ENCODE measurements around the gene SRMS.

Gene SRMS

GRCh38 chr20:63525971-63526370 lies 21.6 kb downstream of the SRMS start:
- H2AFZ ChIP-seq (ENCODE audit: low read length) = no peak overlapping the region
- peaks cover 20% of the 10 kb centered on the region for H3K79me1 ChIP-seq (ENCODE audit: low read depth, low read length)
- no CpG with 5 or more reads among the region's 2 CpGs for WGBS, 2 donors (ENCODE audit: extremely low coverage in 2 of 2, insufficient read length in 2 of 2, insufficient replicate concordance in 1 of 2)
- H2BK15ac ChIP-seq (ENCODE audit: low read length) = no peak overlapping the region
- H4K8ac ChIP-seq (ENCODE audit: low read depth, low read length) = no peak overlapping the region
- no peak overlapping the region for H3K4me2 ChIP-seq (ENCODE audit: insufficient read depth, low read length, poor library complexity, severe bottlenecking)
- H3K9ac ChIP-seq (ENCODE audit: low read depth, low read length, poor library complexity) = no peak overlapping the region
- H4K91ac ChIP-seq (ENCODE audit: low read depth, low read length, poor library complexity) = no peak overlapping the region
- no peak overlapping the region for H2BK120ac ChIP-seq (ENCODE audit: low read depth, low read length)
- H3K4ac ChIP-seq (ENCODE audit: low read length) = no peak overlapping the region
- no peaks in the 10 kb centered on the region for H3K27me3 ChIP-seq (ENCODE audit: control insufficient read depth in 3 of 3, insufficient read depth in 3 of 3, low read depth in 1 of 3, low read length in 3 of 3)
- no peak overlapping the region for H2AK5ac ChIP-seq (ENCODE audit: low read depth, low read length)
- peaks cover 10 to 12% of the 10 kb centered on the region in 2 donors for H3K4me1 ChIP-seq (ENCODE audit: control insufficient read depth in 2 of 2, insufficient read depth in 1 of 2, low read depth in 1 of 2, low read length in 2 of 2)
- no peak overlapping the region for H3K18ac ChIP-seq (ENCODE audit: low read length)
- H3K27ac ChIP-seq (replicated peaks; ENCODE audit: low read length) = no peak overlapping the region
- H3K23ac ChIP-seq (ENCODE audit: low read depth, low read length, poor library complexity) = no peak overlapping the region
- H3K36me3 ChIP-seq (replicated peaks in 1 of 2; ENCODE audit: control insufficient read depth in 2 of 2, insufficient read depth in 2 of 2, low read length in 2 of 2) = peaks cover 20 to 28% of the 10 kb centered on the region in 2 donors
- no peak overlapping the region for H3K14ac ChIP-seq (ENCODE audit: low read length)
- no peak overlapping the region for H3K4me3 ChIP-seq (ENCODE audit: low read length in 2 of 2)
- no peak overlapping the region for H2BK5ac ChIP-seq (ENCODE audit: low read length)
- DNase-seq (ENCODE audit: low spot score) = no peak
- no peak overlapping the region for H2BK12ac ChIP-seq (ENCODE audit: low read length)
- H3K9me3 ChIP-seq (replicated peaks in 1 of 2; ENCODE audit: control insufficient read depth in 2 of 2, insufficient read depth in 1 of 2, low read depth in 1 of 2, low read length in 2 of 2) = peaks cover 12 to 20% of the 10 kb centered on the region in 2 donors

- Histone ChIP-seq H3K14ac (ENCODE audit: low read length) (no peak overlapping the region), H3K4me3 (ENCODE audit: low read length in 2 of 2) (no peak overlapping the region), H3K79me1 (ENCODE audit: low read depth, low read length) (peaks cover 21% of the 10 kb centered on the region), H2BK5ac (ENCODE audit: low read length) (no peak overlapping the region), H2BK15ac (ENCODE audit: low read length) (no peak overlapping the region), H3K9ac (ENCODE audit: low read depth, low read length, poor library complexity) (no peak overlapping the region), H3K4ac (ENCODE audit: low read length) (no peak overlapping the region), H3K4me1 (ENCODE audit: control insufficient read depth in 2 of 2, insufficient read depth in 1 of 2, low read depth in 1 of 2, low read length in 2 of 2) (peaks cover 7 to 10% of the 10 kb centered on the region in 2 donors), H3K9me3 (replicated peaks in 1 of 2; ENCODE audit: control insufficient read depth in 2 of 2, insufficient read depth in 1 of 2, low read depth in 1 of 2, low read length in 2 of 2) (peaks cover 12 to 20% of the 10 kb centered on the region in 2 donors), H3K27me3 (ENCODE audit: control insufficient read depth in 3 of 3, insufficient read depth in 3 of 3, low read depth in 1 of 3, low read length in 3 of 3) (no peaks in the 10 kb centered on the region), H3K4me2 (ENCODE audit: insufficient read depth, low read length, poor library complexity, severe bottlenecking) (no peak overlapping the region), H3K18ac (ENCODE audit: low read length) (no peak overlapping the region), H4K91ac (ENCODE audit: low read depth, low read length, poor library complexity) (no peak overlapping the region), H3K27ac (replicated peaks; ENCODE audit: low read length) (no peak overlapping the region), H4K8ac (ENCODE audit: low read depth, low read length) (no peak overlapping the region), H3K23ac (ENCODE audit: low read depth, low read length, poor library complexity) (no peak overlapping the region), H2AFZ (ENCODE audit: low read length) (no peak overlapping the region), H2AK5ac (ENCODE audit: low read depth, low read length) (no peak overlapping the region), H2BK12ac (ENCODE audit: low read length) (no peak overlapping the region), H3K36me3 (replicated peaks in 1 of 2; ENCODE audit: control insufficient read depth in 2 of 2, insufficient read depth in 2 of 2, low read length in 2 of 2) (peaks cover 20 to 28% of the 10 kb centered on the region in 2 donors), H2BK120ac (ENCODE audit: low read depth, low read length) (no peak overlapping the region)
- WGBS, 2 donors (ENCODE audit: extremely low coverage in 2 of 2, insufficient read length in 2 of 2, insufficient replicate concordance in 1 of 2) = no CpG with 5 or more reads among the region's 3 CpGs
- no peak for DNase-seq (ENCODE audit: low spot score)
These were observed 22.4 kb downstream of the SRMS start for GRCh38 chr20:63525185-63525584.

- DNase-seq (ENCODE audit: low spot score) = no peak
- H2BK5ac ChIP-seq (ENCODE audit: low read length) = no peak overlapping the region
These were observed 24.5 kb downstream of the SRMS start for GRCh38 chr20:63522981-63523611.

GRCh38 chr20:63522091-63522868 lies 25.3 kb downstream of the SRMS start:
- H2AFZ ChIP-seq (ENCODE audit: low read length) = no peak overlapping the region
- H3K36me3 ChIP-seq (replicated peaks in 1 of 2; ENCODE audit: control insufficient read depth in 2 of 2, insufficient read depth in 2 of 2, low read length in 2 of 2) = peaks cover 19 to 45% of the 10 kb centered on the region in 2 donors
- no peak overlapping the region for H2BK15ac ChIP-seq (ENCODE audit: low read length)
- no peak for DNase-seq (ENCODE audit: low spot score)
- H3K4me1 ChIP-seq (ENCODE audit: control insufficient read depth in 2 of 2, insufficient read depth in 1 of 2, low read depth in 1 of 2, low read length in 2 of 2) = peaks cover 13 to 15% of the 10 kb centered on the region in 2 donors
- peak overlapping the region; percentile 28 for H2BK120ac ChIP-seq (ENCODE audit: low read depth, low read length)
- H3K23ac ChIP-seq (ENCODE audit: low read depth, low read length, poor library complexity) = peak overlapping the region; percentile 37
- H3K4ac ChIP-seq (ENCODE audit: low read length) = no peak overlapping the region
- peaks cover 0 to 3% (median 0%) of the 10 kb centered on the region in 3 experiments for H3K27me3 ChIP-seq (ENCODE audit: control insufficient read depth in 3 of 3, insufficient read depth in 3 of 3, low read depth in 1 of 3, low read length in 3 of 3)
- peaks cover 12 to 20% of the 10 kb centered on the region in 2 donors for H3K9me3 ChIP-seq (replicated peaks in 1 of 2; ENCODE audit: control insufficient read depth in 2 of 2, insufficient read depth in 1 of 2, low read depth in 1 of 2, low read length in 2 of 2)
- peak overlapping the region; percentile 83 for H3K18ac ChIP-seq (ENCODE audit: low read length)
- no peak overlapping the region for H2BK12ac ChIP-seq (ENCODE audit: low read length)
- peak overlapping the region; percentile 37 for H3K4me2 ChIP-seq (ENCODE audit: insufficient read depth, low read length, poor library complexity, severe bottlenecking)
- peak overlapping the region; percentile 97 for H2AK5ac ChIP-seq (ENCODE audit: low read depth, low read length)
- H2BK5ac ChIP-seq (ENCODE audit: low read length) = peak overlapping the region; percentile 71
- peak overlapping the region; percentile 8 to 99 for H3K4me3 ChIP-seq (ENCODE audit: low read length in 2 of 2)
- peaks cover 22% of the 10 kb centered on the region for H3K79me1 ChIP-seq (ENCODE audit: low read depth, low read length)
- no peak overlapping the region for H3K27ac ChIP-seq (replicated peaks; ENCODE audit: low read length)
- peak overlapping the region; percentile 63 for H3K9ac ChIP-seq (ENCODE audit: low read depth, low read length, poor library complexity)
- no peak overlapping the region for H4K91ac ChIP-seq (ENCODE audit: low read depth, low read length, poor library complexity)
- H4K8ac ChIP-seq (ENCODE audit: low read depth, low read length) = no peak overlapping the region
- H3K14ac ChIP-seq (ENCODE audit: low read length) = no peak overlapping the region
- WGBS, 2 donors (ENCODE audit: extremely low coverage in 2 of 2, insufficient read length in 2 of 2, insufficient replicate concordance in 1 of 2) = no CpG with 5 or more reads among the region's 13 CpGs

More at GRCh38 chr20:63522981-63523611, 24.5 kb downstream of the SRMS start:
- H2AK5ac ChIP-seq (ENCODE audit: low read depth, low read length) = no peak overlapping the region
- no peak overlapping the region for H3K4ac ChIP-seq (ENCODE audit: low read length)
- H3K36me3 ChIP-seq (replicated peaks in 1 of 2; ENCODE audit: control insufficient read depth in 2 of 2, insufficient read depth in 2 of 2, low read length in 2 of 2) = peaks cover 19 to 36% of the 10 kb centered on the region in 2 donors
- H3K9ac ChIP-seq (ENCODE audit: low read depth, low read length, poor library complexity) = no peak overlapping the region
- H3K4me1 ChIP-seq (ENCODE audit: control insufficient read depth in 2 of 2, insufficient read depth in 1 of 2, low read depth in 1 of 2, low read length in 2 of 2) = peaks cover 13 to 15% of the 10 kb centered on the region in 2 donors
- H2BK120ac ChIP-seq (ENCODE audit: low read depth, low read length) = no peak overlapping the region
- H2AFZ ChIP-seq (ENCODE audit: low read length) = no peak overlapping the region
- peak overlapping the region; percentile 36 to 99 for H3K4me3 ChIP-seq (ENCODE audit: low read length in 2 of 2)
- peak overlapping the region; percentile 91 for H3K14ac ChIP-seq (ENCODE audit: low read length)
- H3K18ac ChIP-seq (ENCODE audit: low read length) = no peak overlapping the region
- no peak overlapping the region for H3K4me2 ChIP-seq (ENCODE audit: insufficient read depth, low read length, poor library complexity, severe bottlenecking)
- no peak overlapping the region for H2BK12ac ChIP-seq (ENCODE audit: low read length)
- no peak overlapping the region for H4K91ac ChIP-seq (ENCODE audit: low read depth, low read length, poor library complexity)
- no CpG with 5 or more reads among the region's 11 CpGs for WGBS, 2 donors (ENCODE audit: extremely low coverage in 2 of 2, insufficient read length in 2 of 2, insufficient replicate concordance in 1 of 2)
- H2BK15ac ChIP-seq (ENCODE audit: low read length) = no peak overlapping the region
- peaks cover 12 to 20% of the 10 kb centered on the region in 2 donors for H3K9me3 ChIP-seq (replicated peaks in 1 of 2; ENCODE audit: control insufficient read depth in 2 of 2, insufficient read depth in 1 of 2, low read depth in 1 of 2, low read length in 2 of 2)
- peaks cover 20% of the 10 kb centered on the region for H3K79me1 ChIP-seq (ENCODE audit: low read depth, low read length)
- no peak overlapping the region for H4K8ac ChIP-seq (ENCODE audit: low read depth, low read length)
- H3K23ac ChIP-seq (ENCODE audit: low read depth, low read length, poor library complexity) = peak overlapping the region; percentile 32
- H3K27ac ChIP-seq (replicated peaks; ENCODE audit: low read length) = no peak overlapping the region
- peaks cover 0 to 3% (median 0%) of the 10 kb centered on the region in 3 experiments for H3K27me3 ChIP-seq (ENCODE audit: control insufficient read depth in 3 of 3, insufficient read depth in 3 of 3, low read depth in 1 of 3, low read length in 3 of 3)
